GM12878 (cell line): ENCODE data around the gene BRAT1.
A peak's percentile ranks its signal among the peaks of the same experiment; 100 is the strongest.

Experiments
- EP300 ChIP-seq, 2 experiments: fragments of 150-350 bp in 1 of 2; IDR thresholded peaks; 2 replicates each; pipeline ENCODE4 v1.6.1; 2011 to 2012; ENCODE audit warnings: low read depth in 2 of 2, low read length in 2 of 2, borderline replicate concordance in 1 of 2, improper control_type of control experiment in 1 of 2, inconsistent platforms in 1 of 2; ENCODE audit not compliant: control insufficient read depth in 1 of 2
- FOS ChIP-seq: IDR thresholded peaks from 3 replicates; pipeline ENCODE4 v1.6.1; 2011; ENCODE audit warnings: borderline replicate concordance; ENCODE audit not compliant: insufficient read length; ENCODE audit errors: extremely low read depth
- MYC ChIP-seq: IDR thresholded peaks from 2 replicates; pipeline ENCODE4 v1.6.1; 2011; ENCODE audit warnings: mild to moderate bottlenecking, low read length, moderate library complexity, inconsistent platforms; ENCODE audit not compliant: insufficient read depth, insufficient replicate concordance, insufficient read length, severe bottlenecking
- POLR2AphosphoS2 ChIP-seq: IDR thresholded peaks from 2 replicates; pipeline ENCODE4 v1.6.1; 2011; ENCODE audit warnings: low read depth, mild to moderate bottlenecking, low read length, improper control_type of control experiment, moderate library complexity
- POLR2AphosphoS5 ChIP-seq: IDR thresholded peaks from 2 replicates; pipeline ENCODE4 v1.6.1; 2011; ENCODE audit warnings: mild to moderate bottlenecking, low read length, inconsistent platforms

DNA sequence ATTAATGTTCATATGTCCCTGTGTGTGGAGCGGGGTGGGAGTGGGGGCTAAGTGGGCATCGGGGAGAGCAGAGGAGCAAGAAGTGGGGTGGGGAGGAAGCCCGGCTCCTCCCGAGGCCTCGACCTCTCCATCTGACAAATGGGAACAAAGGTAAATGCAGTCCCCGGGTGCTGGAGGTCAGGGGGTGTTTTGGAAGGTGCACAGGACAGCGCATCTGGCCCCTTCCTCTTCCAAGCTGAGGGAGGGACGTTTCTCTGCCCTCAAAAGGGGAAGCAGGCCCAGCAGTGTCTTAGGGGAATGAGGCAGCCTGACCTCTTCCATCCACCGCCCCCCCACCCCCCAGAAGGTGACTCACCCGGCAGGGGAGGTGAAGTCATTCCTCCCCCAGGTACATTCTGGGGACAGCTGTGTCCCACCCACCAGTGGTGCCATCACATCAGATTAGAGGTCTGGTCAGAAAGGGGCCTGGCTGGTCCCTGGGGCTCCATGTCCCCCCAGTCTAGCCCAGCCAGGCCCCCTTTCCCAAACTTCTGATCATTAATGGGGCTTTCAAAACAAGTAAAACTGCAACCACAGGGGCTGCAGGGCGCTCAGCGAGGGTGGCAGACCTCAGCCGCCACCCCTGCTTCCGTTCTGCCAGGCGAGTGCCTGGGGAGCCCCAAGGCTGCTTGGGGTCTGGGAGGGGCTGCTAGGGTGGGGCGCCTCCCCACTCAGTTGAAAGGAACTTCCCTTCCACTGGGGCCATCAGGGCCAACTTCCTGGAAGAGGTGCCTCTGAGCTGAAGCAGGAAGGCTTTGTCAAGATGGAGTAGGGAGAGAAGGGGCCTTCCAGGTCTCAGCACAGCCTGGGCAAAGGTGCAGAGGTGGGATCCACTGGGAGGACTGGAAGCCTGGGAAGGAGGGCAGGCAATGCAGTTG lies 25.0 kb downstream of the BRAT1 start:
- no peak for TF ChIP-seq MYC
- no peak for TF ChIP-seq POLR2AphosphoS5
- peak in 1 of 2 experiments; percentile 10; a peak in 1 of 4 replicates for TF ChIP-seq EP300 (IDR thresholded peaks at IDR 0.05; ENCODE audit: borderline replicate concordance in 1 of 2, control insufficient read depth in 1 of 2, low read depth in 2 of 2, low read length in 2 of 2)
- TF ChIP-seq POLR2AphosphoS2: no peak
- no peak for TF ChIP-seq FOS
